Measurements from ENCODE around the gene RFESD.
"Not testable (repeated sequence)": the region's sequence is repeated elsewhere in the genome, so short reads cannot be mapped to it uniquely, and the experiment has no call there.

RFESD gene

DNA sequence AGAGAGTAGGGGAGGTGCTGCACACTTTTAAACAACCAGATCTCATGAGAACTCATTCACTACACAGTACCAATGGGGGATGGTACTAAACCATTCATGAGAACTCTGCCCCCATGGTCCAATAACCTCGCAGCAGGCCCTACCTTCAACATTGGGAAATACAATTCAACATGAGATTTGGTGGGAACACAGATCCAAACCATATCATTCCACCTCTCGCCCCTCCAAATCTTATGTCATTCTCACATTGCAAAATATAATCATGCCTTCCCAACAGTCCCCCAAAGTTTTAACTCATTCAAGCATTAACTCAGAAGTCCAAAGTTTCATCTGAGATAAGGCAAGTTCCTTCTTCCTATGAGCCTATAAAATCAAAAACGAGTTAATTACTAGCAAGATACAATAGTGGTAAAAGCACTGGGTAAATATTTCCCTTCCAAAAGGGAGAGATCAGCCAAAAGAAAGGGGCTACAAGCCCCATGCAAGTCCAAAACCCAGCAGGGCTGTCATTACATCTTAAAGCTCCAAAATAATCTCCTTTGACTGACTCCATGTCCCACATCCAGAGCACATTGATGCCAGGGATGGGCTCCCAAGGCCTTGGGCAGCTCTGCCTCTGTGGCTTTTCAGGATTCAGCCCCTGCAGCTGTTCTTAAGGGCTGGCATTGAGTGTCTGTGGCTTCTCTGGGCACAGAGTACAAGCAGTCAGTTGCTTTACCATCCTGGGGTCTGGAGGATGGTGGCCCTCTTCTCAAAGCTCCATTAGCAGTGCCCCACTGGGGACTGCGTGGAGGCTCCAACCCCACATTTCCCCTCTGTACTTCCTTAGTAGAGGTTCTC is 18.4 kb upstream of the RFESD start:
- no peak for DNase-seq (ENCODE audit: low read depth in 1 of 2, low spot score in 1 of 2)

DNA sequence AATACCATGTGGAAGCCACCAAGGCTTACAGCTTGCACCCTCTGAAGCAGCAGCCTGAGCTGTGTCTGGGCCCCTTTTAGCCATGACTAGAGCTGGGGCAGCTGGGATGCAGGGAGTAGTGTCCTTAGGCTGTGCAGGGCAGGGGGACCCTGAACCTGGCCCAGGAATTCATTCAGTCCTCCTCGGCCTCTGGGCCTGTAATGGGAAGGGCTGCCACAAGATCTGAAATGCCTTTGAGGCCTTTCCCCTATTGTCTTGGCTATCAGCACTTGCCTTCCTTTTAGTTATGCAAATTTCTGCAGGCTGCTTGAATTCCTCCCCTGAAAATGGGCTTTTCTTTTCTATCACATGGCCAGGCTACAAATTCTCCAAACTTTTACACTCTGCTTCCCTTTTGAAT is 17.6 kb upstream of the RFESD start:
- DNase-seq (ENCODE audit: low read depth in 1 of 2, low spot score in 1 of 2), result no peak

DNA sequence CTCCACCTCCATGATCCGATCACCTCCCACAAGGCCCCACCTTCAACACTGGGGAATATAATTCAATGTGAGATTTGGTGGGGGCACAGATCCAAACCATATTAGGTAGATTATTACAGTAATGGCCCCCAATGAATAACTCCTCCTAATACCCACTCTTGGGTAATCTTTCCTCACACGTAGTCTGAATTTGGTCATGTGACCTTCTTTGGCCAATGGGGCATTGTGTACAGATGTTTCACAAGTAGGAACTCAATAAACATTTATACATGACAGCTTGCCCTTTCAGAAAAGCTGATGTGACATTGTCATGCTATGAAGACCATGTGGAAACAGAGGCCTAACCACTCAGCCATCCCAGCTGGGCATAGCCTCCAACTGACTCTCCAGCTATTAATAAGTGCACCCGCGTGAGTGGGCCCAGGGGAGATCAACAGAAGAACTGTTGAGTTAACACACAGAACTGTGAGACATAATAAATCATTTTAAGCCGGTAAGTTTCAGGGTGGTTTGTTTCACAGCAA is 16.1 kb upstream of the RFESD start:
- DNase-seq (ENCODE audit: low read depth in 1 of 2, low spot score in 1 of 2), result no peak

DNA sequence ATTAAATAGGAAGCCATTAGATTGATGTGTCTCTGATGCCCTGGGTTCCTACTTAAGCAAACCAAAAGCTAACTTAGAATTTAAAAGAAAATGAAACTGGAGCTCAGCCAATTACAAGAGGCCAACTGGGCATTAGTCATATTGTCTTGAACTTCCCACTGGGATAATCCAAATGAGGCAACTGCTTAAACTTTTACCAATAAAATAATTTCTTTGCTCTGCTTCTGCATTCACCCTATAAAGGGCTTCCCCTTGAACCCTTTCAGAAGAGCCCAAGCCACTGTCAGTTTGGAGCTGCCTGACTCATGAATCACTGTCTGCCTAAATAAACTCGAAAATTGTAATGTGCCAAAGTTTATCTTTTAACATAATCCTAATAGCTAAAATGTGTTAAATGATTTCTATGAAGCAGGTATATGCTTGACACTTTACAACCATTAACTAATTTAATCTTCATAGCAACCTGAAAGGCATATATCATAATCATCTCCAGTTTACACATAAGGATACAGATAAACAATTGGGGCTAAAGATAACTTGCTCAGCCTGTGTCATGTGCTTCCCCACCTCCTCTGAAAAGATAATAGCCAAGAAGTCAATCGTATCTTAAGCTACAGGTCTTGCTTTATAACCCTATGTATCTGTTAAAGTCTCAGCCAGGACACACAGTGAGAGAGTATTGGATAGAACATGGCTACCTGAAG is 15.2 kb upstream of the RFESD start:
- no peak for DNase-seq (ENCODE audit: low read depth in 1 of 2, low spot score in 1 of 2)

DNA sequence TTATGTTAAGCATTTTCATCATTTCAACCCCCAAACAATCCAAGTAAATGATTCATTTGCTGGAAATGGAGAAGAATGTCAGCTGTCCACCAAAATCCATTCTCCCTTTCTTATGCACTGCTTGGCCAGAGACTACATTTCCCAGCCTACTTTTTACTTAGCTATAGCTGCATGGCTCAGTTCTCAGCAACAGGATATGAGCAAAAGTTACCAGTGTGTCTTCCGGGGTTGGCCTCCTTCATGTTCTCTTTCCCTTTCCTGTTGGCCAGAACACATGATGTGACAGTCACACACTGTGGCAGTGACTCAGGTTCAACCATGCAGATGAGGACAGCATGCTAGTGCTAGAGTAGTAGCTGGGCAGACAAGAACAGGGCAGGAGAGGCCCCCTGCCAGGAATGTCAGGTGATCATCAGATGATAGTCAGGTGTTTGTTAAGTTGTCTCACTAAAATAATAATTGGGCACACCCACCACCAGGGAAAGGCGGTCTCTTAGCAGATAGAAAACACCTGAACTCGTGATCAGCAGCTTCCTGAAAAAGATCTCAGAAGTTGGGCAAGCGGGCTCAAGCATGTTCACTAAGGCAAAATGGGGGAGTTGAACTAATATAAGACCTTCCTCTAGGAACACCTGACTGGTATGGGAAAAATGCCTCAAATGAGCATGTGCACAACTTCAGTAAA is 14.4 kb upstream of the RFESD start:
- DNase-seq (ENCODE audit: low read depth in 1 of 2, low spot score in 1 of 2), result peak; percentile 25 to 52

DNA sequence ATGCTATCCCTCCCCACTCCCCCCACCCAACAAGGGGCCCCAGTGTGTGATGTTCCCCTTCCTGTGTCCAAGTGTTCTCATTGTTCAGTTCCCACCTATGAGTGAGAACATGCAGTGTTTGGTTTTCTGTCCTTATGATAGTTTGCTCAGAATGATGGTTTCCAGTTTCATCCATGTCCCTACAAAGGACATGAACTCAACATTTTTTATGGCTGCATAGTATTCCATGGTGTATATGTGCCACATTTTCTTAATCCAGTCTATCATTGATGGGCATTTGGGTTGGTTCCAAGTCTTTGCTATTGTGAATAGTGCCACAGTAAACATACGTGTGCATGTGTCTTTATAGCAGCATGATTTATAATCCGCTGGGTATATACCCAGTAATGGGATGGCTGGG is 13.6 kb upstream of the RFESD start:
- not testable (repeated sequence) for DNase-seq (ENCODE audit: low read depth in 1 of 2, low spot score in 1 of 2)

DNA sequence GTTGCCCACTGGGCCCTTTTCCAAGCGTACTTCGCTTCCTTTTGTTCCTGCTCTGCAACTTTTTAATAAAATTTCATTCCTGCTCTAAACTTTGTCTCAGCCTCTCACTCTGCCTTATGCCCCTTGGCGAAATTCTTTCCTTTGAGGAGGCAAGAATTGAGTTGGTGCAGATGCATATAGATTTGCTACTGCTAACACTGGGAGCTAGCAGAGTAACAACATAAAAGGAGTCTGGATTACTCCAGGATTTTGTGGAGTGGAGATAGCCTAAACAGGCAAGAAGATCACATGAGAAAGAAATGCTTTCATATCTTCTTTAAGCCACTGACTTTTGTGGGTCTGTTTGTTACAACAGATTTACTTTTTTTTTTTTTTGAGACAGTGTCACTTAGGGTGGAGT is 12.9 kb upstream of the RFESD start:
- no peak for DNase-seq (ENCODE audit: low read depth in 1 of 2, low spot score in 1 of 2)

DNA sequence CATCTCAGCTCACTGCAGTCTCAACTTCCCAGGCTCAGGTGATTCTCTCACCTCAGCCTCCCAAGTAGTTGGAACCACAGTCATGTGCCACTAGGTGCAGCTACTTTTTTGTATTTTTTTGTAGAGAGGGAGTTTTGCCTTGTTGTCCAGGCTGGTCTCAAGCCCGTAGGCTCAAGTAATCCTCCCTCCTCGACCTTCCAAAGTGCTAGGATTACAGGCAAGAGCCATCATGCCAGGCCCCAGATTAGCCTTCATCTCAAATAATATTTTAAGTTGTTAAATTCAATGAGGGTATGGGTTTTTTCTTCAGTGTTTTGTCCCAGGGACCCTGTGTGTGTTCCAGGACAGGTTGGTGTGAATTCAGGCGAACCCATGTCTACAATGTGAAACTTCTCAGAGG is 12.5 kb upstream of the RFESD start:
- no peak for DNase-seq (ENCODE audit: low read depth in 1 of 2, low spot score in 1 of 2)

DNA sequence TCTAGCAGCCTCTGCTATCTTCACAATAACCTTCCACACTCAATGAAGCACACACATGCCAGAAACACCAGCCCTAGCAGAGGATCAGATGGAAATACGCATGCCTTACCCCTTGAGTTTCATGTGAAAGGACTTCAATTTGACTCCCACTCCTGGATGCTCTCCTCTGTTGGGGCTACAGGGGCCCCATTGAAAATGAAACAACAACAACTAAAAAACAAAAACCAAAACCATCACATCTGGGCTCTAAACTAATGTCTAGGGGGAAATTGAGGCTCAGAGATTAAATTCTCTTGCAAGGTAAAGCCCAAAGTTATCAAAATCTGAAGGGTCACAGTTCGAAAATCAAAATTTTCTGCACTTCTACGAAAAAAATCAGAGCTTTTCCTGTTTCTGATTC is 7.9 kb upstream of the RFESD start:
- DNase-seq (ENCODE audit: low read depth in 1 of 2, low spot score in 1 of 2), result no peak

DNA sequence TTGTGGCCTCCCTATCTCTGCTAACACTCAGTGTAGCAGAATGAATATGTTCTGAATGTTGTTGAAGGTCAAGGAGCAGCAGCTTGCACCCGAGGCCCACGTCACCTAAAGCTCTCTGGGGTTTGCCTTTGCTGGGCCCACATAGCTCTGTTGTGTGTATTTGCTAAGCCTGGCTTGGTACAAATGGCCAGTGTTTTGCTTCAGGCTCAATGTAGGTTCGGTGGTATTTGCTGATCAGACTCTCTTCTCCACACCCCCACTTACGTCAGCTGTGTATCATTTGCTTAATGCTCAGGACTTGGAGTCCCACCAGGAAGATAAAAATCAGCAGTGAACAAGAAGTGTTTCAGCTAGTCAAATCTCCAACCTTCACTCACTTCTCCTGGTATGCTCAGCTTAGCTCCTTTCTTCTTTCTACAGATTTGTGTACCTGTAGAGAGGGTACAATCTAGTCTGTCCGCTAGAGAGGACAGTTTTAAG is 4.8 kb upstream of the RFESD start:
- DNase-seq (ENCODE audit: low read depth in 1 of 2, low spot score in 1 of 2), result no peak

DNA sequence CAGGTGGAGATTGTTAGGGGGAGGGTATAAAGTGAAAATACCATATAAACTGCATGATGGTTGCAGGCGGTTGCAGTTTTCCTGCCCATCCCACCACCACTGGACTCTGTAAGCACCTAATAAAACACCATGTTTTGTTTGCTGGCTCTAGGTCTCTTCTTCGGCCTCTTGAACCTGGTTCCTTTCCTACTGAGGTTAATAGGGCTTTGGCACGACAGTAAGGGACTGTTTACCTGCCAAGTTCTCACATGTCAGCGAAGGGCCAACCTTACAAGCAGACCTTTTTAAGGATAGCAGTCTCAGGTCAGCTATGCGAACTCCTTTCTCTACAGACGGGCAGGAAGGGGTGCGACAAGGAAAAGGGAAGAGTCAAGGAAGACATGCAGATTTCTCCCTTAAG is 3.4 kb upstream of the RFESD start:
- DNase-seq (ENCODE audit: low read depth in 1 of 2, low spot score in 1 of 2), result no peak

DNA sequence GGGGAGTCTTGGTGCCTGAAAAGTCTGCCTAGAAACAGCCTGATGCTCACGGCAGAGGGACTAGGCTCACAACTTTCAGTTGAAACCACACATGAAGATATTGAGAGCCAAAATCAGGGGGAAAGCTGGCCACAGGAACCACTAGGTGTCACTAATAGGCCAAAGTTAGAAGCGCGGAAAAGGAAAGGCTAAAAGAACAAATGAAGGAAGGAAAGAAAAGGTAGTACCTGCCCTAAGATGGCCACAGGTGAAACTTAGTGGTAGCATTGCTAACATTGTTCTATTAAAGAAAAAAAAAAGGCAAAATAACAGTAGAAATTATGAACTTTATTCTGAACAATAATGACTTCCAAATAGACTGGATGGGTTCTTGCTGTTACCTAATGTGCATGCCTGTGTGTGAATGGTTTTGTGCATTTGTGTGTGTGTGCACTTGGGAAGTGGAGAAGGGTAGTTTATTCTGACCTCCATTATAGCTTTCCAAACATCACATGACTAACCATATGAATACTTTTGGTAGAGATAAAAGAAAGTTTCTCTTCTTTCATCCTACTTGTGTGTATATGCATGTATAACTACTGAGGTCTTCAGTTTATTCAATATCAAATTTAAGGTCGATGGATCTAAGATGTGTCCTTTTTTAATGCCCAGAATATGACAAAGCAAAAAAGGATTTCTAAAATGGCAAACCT is 2.1 kb upstream of the RFESD start:
- DNase-seq (ENCODE audit: low read depth in 1 of 2, low spot score in 1 of 2), result peak in 1 of 2 donors; percentile 9

DNA sequence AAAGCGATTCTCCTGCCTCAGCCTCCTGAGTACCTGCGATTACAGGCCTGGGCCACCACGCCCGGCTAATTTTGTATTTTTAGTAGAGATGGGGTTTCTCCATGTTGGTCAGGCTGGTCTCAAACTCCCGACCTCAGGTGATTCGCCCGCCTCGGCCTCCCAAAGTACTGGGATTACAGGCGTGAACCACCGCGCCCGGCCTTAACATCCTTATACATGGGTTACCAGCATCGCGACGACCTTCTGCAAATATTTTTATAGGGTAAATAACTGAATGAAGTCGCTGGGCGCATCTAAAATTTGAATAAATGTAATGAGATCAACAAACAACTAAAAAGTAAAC is 380 bp upstream of the RFESD start:
- not testable (repeated sequence) for DNase-seq (ENCODE audit: low read depth in 1 of 2, low spot score in 1 of 2)

DNA sequence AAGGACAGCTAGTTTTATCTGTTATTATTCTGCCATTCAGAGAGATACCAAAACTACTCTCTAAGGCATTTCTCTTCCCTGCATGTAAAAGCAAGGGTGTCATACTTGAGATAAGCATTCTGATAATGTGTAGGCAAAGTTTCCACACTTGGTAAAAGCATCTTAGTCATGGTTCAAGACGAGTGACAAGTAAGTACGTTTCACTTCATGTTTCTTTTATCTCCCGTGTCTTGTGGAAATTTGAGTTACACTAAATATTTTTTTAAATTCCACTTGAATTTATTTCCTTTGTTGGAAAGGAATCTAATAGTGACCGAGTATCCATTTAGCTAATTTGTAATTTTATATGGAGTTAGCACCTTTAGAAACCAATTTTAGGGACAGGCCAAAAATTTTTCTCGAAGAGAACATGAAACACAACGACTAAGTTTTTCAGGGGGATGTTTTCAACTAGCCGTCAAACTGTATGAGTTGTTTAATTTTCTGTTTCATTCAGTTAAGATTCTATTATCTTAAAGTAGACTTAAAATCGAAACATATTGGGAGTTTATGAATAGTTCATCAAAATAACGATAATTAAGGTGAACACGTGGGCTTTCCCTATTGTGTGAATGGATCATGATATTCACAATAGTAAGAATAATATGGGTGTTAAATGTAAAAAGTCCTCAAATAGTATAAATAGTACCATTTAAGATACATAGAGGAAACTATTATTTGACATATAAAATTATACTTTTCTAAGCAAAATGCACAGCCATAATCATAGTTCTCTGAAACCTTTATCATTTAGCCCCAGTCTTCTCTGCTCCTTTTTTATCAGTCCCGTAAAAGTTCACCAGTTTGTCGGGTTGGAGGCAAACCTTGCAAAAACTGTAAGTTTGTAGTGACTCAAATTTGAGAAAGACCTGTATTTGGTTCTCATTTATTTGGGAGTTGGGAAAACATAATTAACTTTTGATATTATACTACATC is 1.6 kb downstream of the RFESD start:
- no peak for DNase-seq (ENCODE audit: low read depth in 1 of 2, low spot score in 1 of 2)

DNA sequence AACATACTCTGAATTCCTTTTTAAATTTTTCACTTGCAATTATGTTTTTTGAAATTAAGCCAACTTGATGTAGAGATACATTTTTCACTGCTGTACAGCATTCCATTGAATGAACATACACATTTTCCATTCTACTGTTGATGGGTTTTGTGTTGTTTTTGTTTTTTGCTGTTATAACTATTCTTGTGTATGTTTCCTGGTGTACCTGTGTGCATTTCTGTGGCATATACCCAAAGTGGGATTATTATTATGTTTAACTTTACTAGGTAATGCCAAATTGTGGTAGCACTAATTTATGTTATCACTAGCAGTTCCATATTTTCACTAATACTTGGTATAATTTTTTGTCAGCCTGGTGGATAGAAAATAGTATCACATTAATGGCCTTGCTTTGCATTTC is 2.7 kb downstream of the RFESD start:
- no peak for DNase-seq (ENCODE audit: low read depth in 1 of 2, low spot score in 1 of 2)

DNA sequence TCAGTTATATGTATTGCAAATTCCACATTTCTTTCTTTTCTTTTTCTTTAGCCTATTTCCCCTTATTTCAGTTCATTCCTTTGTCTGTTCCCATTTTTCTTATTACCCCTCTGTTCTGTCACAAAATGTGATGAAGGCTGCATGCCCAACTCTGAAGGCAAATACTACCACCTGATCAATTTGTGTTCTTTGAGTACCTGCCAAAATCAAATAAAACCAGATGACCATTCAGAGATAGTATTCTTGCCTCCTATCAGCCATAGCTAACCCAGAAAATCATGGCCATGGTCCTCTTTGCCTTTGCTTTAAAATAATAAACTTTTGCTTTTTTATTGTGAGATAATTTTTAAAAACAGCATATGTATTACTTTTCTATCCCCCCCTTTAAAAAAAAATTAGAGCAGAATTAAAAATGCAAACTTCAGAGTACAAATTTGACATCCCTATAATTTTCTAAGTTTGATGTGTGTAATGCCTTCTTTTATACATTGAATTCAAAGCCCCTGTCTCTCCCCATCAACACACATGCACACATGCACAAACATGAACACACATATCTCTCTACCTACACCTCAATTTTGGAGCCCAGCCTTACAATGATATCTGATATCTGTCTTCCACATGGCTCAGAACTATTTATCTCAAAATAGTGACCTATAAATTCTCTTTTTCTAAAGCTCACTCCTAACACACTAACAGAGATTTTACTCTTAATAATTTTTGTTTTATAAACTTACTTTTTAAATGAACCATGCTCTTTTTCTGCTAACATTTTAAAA is 3.5 kb downstream of the RFESD start:
- DNase-seq (ENCODE audit: low read depth in 1 of 2, low spot score in 1 of 2), result no peak

DNA sequence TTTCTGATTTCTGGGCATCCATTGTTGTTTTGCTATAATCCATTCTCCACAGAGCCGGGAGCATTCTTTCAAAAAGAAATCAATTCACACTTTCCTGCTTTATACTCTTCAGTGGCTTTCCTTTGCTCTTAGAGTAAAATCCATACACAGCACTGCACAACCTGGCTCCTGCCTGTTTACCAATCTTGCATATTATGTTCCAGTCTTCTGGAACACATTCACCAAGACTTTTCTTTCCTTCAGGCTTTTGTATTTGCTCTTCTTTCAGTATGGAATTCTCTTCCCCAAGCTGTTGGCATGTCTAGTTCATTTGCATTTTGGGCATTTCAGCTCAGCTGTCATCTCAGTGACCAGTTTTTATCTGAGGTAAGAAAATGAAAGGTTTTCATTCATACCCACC is 6.3 kb downstream of the RFESD start:
- DNase-seq (ENCODE audit: low read depth in 1 of 2, low spot score in 1 of 2), result no peak

DNA sequence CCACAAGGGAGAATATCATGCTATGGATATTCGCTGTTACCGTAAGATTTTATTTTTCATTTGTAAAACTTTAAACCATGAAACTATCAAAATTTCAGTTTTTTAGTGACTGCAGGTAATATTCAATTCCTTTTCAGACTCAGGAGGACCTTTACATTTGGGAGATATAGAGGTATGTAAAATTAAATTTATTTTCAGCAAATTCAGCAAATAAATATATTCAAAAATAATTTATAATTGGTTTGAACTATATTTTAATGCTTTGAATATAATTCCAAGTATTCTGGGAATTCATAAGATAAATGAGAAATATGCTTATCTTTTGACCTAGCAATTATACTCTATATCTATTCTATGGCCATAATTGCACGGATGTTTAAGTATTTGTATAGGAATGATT is 7.6 kb downstream of the RFESD start:
- no peak for DNase-seq (ENCODE audit: low read depth in 1 of 2, low spot score in 1 of 2)

DNA sequence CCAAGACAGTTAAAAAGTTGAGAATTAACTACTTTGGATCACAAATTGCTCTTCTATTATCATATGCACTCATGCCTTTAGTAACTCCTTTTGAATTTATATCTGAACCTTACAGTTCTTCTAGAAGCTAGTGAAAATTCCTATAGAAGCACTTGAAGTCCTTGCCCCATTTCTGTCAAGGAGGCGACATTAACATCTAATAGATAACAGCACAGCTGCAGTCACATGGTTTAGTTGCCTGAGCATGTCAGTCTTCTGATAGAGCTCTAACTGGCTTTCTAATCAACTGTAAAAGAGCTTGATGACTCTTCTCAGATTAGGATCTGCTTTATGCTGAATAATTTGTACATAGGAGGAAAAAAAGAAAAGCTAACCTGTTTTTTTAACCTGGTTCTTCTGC is 9.0 kb downstream of the RFESD start:
- DNase-seq (ENCODE audit: low read depth in 1 of 2, low spot score in 1 of 2), result no peak
